GM15510 (cell line): Measurements from ENCODE around the gene CASP10.

Experiments
- POLR2A ChIP-seq: IDR thresholded peaks from 3 replicates; pipeline ENCODE4 v1.6.1; 2011; ENCODE audit warnings: borderline replicate concordance; ENCODE audit not compliant: insufficient read length; ENCODE audit errors: extremely low read depth

Gene CASP10

GRCh38 chr2:201204655-201205514 lies 21.9 kb downstream of the CASP10 start:
- TF ChIP-seq POLR2A: no peak

- TF ChIP-seq POLR2A: no peak
These were observed 22.5 kb downstream of the CASP10 start for GRCh38 chr2:201205515-201205849.

GRCh38 chr2:201208563-201209252 lies 25.8 kb downstream of the CASP10 start:
- TF ChIP-seq POLR2A: no peak

- TF ChIP-seq POLR2A: no peak
These were observed 33.0 kb downstream of the CASP10 start for GRCh38 chr2:201215963-201216362.

GRCh38 chr2:201216918-201217317 lies 34.0 kb downstream of the CASP10 start:
- TF ChIP-seq POLR2A: no peak

GRCh38 chr2:201218780-201219179 lies 35.8 kb downstream of the CASP10 start:
- no peak for TF ChIP-seq POLR2A

GRCh38 chr2:201219328-201220096 lies 36.6 kb downstream of the CASP10 start:
- no peak for TF ChIP-seq POLR2A

- no peak for TF ChIP-seq POLR2A
These were observed 37.2 kb downstream of the CASP10 start for GRCh38 chr2:201220102-201220570.

- TF ChIP-seq POLR2A: no peak
These were observed 40.4 kb downstream of the CASP10 start for GRCh38 chr2:201223089-201224073.

- no peak for TF ChIP-seq POLR2A
These were observed 45.5 kb downstream of the CASP10 start for GRCh38 chr2:201228271-201228911.

- no peak for TF ChIP-seq POLR2A
These were observed 46.0 kb downstream of the CASP10 start for GRCh38 chr2:201228912-201229290.

- TF ChIP-seq POLR2A: peak; percentile 38
These were observed 49.0 kb downstream of the CASP10 start for GRCh38 chr2:201231781-201232466.

GRCh38 chr2:201232467-201232815 lies 49.5 kb downstream of the CASP10 start:
- TF ChIP-seq POLR2A: no peak
